HL-60/S4 (cell line): ENCODE results near the gene POM121L2.

ENCODE experiments used
- in situ Hi-C: fragments of 300-500 bp; cut with MboI; formaldehyde crosslinking; loops from 2 replicates; pipeline ENCODE4 v1.14.3; 2022; ENCODE audit warnings: low sequenced_read_pairs

Gene POM121L2

DNA sequence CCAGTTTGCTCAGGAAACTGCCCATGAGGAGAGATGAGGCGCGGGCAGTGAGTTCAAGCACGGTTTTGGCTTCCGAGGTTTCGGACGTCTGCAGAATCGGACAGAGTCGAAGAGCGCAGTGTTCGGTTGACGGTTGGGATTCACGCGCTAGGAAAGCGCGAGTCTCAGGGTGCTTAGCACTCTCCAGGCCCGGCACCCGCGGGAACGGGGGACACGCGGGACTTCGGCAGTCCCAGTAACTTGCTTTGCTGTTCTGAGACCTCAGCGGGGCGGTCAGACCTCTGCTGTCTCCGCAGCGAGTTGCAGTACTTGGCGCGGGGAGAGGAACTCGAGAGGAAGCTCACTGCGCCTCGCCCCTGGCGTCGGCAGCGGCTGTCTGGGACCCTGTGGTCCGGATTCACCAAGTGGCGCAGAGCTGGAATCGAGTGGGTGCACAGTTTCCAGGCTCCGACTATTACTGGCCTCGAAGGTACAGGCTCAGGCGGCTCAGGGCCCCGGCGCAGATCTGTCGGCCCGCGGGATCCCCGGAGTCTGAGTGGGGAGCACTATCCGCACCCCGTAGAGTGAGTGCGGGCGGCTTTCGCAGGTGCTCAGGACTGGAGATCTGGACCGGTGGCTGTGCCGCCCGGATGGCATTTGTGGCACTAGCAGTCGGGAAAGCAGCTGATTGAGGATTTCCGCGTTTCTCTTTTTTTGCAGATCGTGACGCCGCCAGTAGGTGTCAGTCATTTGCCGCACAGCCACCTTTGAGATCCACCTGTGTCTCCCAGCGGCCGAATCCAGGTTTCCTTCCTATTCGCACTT is at the start of gene POM121L2:
POM121L2 (minus strand) TSS at position 128 of the 804 bp plus-strand sequence; CDS start at position 25, 103 bp downstream.
- in situ Hi-C loops, result no loop called here

DNA sequence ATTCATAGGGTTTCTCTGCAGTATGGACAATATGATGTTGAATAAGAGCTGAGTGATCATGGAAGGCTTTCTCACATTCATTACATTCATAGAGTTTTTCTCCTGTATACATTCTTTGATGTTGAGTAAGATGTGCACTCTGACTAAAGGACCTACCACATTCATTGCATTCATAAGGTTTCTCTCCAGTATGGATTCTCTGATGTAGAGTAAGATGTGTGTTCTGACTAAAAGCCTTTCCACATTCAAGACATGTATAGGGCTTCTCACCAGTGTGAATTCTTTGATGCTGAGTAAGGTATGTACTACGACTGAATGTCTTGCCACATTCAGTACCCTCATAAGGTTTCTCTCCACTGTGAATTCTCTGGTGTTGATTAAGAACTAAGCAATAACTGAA is 47.2 kb upstream of the POM121L2 start:
- in situ Hi-C loops, result no loop called here

DNA sequence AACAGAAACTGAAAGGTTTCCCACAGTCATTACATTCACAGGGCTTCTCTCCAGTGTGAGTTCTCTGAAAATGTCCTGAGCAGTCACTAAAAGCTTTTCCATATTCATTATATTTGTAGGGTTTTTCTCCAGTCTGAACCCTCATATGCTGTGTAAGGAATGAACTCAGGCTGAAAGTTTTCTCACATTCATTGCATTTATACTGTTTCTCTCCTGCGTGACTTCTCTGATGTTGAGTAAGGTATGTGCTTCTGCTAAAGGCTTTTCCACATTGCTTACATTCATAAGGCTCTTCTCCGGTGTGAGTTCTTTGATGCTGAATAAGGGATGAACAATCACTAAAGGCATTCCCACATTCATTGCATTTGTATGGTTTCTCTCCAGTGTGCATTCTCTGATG is 46.7 kb upstream of the POM121L2 start:
- in situ Hi-C loops, result no loop called here

DNA sequence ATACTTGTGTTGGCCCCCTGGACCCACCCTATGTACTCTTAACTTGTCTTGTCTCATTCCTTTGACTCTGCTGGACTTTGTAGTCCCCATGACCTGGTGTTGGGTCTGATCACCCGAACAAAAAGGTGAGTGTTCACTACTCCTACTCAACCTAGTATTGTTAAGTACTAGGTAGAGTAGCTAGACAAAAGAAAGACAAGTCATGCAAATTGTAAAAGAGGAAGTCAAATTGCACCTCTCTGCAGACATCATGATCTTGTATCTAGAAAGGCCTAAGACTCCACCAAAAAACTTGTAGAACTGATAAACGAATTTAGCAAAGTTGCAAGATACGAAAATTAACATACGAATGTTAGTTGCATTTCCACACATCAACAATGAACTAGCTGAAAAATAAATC is 40.8 kb upstream of the POM121L2 start:
- in situ Hi-C loops, result no loop called here

DNA sequence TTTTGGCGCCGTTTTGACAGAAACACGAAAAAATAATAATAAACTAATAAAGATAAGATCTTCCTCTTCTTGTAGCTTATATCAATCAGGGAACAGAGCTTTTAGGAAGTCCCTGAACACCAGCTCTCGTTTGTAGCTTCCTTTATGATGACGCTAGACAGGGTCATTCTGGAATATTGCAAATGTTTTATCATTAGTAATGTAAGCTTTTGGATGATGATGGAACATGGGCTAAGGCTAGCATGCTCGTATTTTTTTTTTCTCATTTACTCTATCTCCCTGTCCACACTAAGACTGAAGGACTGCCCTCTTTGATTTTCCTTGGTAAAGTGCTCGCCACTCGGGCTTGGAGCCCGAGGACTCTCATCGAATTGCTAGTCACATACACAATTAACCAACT is 22.1 kb upstream of the POM121L2 start:
- in situ Hi-C loops, result no loop called here

DNA sequence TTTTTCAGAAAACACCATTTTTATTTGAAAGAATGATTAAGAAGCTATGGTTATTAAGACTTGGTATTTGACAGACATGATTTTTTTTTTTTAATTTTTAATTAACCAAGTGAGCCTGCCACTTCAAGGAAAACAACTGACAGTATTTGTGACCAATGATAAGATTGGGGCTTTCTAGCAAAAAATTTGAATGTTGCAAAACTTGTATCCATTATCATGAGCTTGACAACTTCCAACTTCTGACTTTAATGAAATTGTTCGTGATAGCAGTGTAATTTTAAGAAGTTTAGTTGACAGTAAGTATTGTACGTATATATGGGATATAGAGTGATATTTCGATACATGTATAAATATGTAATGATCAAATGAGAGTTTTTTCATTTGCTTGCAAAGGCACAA is 21.6 kb upstream of the POM121L2 start:
- in situ Hi-C loops, result no loop called here

DNA sequence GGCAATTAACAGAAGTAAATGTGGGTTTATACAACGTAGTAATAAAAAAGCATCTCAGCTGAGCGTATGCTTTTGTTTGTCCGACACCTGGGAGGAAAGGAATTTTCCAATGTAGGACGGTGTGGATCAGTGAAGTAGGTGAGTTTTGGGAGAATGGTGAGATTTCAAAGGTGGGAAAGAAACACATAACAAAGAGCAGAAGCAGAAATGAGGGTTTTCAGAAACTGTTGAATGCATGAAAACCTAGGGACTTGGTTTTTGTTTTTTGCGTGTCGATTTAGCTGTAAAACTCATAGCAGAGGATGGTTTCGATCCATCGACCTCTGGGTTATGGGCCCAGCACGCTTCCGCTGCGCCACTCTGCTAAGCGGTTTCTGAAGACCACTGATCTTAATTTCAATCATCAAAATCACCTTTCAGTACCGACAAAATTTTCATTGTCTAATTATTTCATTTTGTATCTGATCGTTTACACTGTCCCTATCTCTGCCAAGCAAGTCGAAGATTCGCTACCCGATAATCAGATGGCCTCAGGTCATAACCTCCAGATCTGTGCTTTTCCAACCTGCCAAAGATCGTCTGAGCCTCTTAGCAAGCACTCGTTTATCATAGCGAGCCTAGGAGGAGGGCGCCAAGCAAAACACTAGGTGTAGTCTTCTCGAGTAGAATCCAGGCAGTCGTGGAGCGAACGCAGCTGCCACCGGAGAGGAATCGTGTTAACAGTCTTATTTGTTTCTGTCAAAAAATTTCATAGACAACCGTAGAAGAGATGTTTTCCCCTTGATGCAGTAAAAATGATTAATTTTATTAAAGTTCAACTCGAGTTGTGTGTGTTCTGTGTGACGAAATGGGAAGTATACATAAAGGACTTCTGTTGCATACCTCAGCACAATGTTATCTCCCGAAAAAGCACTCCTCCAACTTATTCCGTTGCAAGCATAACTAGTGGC is 20.9 kb upstream of the POM121L2 start:
- in situ Hi-C loops, result no loop called here

DNA sequence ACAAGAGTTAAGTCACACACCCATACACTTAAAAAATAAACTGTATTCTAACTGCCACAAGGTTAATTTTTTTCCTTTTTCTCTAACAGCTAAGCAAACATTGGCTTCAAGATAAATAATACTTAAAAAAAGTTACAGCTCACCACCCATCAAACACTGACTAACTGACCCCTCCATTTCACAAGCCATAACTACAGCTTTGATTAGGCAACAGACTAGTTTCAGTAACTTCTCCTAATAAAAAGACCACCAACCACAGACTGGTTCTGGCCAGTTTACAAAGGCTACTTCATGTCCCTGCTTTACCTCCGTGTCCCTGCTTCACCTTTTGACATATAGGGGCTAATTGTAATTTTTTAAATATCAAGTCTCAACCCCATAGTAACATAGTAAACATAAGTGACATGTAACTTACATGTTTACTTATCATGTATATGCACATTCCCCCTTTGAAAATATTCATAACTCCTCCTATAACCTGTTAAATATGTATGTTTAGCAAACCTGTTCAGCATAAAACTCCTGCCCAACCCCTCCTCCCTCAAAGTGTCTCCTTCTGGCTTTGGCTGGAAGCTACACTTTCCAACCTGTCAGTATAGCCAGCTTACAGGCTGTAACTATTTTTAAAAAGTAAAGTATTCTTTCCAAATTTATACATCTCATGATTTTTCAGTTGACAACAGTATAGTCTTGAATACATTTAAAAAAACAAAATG is 15.1 kb upstream of the POM121L2 start:
- in situ Hi-C loops, result no loop called here

DNA sequence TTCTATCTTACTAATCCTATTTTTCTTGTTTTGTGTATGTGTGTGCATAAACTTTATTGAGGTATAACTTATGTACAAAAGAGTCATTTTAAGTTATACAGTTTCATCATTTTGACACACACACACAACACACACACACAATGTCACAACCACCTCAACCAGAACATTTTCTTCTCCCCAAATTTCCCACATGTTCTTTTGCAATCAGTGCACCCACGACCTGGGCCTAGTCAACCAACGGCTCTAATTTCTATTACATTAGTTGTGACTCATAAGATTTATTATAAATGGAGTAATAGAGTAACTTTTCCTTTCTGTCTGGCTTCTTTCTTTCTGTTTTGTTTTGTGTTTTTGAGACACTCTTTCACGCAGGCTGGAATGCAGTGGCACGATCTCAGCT is 9.8 kb upstream of the POM121L2 start:
- in situ Hi-C loops, result no loop called here

DNA sequence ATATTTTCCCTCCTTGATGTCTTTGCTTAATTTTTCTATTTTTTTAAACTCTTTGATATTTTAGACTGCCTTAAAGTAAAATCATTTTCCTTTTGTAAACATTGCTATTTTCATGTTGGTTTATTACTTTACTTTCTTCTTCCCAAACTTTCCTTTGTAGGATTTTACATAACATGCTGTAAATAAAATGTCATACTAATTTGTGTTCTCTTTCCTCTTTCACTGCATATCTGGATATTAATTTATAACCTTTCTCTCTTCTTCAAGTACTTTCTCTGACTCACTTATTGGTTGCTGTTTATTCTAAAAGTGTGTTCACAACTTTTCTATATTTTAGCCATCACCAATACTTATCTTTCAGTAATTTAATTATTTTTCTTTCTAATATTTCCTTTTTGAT is 9.3 kb upstream of the POM121L2 start:
- in situ Hi-C loops, result no loop called here

DNA sequence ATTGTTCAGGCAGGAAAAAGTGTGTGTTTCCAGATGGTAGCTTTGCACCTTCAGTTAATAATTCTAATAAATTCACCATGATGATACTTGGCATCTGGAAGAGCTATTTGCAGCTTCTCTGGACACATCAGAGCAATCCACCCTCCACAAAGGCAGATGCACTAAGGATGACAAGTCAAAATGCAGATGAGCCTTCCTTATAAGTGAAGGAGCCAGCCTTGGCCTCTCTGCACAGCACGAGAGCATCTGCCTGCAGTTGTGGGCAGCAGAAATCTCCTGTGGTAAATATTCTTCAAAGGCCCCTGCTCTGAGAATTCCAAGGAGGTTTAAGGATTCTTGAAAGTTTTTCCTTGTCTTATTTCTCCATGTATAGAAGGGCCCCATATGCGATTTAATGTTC is 6.9 kb upstream of the POM121L2 start:
- in situ Hi-C loops, result no loop called here

DNA sequence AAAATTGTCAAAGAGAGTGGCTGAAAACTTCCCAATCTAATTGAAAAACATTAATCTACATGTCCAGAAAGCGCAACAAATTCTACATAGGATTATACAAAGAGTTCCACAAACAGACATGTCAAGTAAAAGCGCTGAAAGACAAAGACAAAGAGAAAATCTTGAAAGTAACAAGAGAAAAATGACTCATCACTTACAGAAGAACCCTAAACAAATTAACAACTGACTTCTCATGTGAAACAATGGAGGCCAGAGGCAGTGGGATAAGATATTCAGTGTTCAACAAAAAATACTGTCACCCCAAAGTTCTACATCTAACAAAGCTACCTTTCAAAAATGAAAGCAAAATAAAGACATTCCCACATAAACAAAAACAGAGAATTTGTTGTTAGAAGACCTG is 2.0 kb upstream of the POM121L2 start:
- in situ Hi-C loops, result no loop called here

DNA sequence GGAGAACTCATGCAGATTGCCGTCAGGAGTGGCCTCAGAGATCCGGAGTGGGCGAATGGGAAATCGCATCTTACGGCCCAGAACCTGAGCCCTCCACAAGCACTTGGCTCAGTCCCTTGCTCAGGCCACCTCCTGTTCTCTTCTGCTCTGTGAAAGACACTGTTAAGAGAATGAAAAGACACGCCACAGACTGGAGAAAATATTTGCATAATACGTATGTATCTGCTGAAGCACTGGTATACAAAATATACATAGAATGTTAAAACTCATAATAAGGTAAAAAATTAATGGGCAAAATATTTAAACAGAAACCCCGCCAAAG is 838 bp upstream of the POM121L2 start:
- in situ Hi-C loops, result no loop called here

DNA sequence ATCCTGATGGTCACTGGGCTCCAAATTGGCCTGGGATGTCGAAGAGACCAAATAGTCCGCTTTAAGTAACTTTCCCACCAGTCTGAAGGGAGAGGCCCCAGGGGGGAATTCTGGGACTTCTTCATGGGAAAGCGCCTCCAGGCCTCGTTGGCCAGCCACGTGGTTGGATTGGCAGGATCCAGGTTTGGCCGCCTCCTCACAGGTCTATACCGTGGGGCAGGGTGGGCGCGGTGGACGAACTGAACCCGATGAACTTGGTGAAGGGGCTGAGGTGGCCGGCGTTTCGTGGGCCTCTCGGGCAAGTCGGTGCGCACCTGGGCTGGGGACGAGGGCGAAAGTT is 297 bp downstream of the POM121L2 start:
- in situ Hi-C loops, result no loop called here

DNA sequence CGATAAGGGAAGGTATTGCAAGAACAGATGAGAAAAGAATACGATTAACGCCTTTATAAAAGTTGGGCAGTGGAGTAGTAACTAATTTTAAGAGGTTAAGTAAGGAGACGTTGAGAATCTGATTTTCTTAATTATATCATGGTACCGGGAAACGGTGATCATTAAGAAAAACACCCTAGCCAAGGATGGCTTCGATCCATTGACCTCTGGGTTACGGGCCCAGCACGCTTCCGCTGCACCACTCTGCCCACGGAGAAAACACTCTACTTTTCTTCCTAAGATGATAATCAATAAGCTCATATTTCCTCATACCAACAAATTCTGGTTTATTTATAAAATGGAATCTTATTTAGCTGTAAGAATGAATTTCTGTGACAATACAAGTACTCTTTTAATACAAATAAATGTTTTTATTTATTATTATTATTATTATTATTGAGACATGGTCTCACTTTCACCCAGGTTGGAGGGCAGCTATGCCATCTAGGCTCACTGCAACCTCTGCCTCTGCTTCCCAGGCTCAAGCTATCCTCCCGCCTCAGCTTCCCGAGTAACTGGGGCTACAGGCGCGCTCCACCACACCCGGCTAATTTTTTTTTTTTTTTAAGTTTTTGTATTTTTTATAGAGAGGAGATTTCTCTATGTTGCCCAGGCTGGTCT is 8.3 kb downstream of the POM121L2 start:
- in situ Hi-C loops, result no loop called here

DNA sequence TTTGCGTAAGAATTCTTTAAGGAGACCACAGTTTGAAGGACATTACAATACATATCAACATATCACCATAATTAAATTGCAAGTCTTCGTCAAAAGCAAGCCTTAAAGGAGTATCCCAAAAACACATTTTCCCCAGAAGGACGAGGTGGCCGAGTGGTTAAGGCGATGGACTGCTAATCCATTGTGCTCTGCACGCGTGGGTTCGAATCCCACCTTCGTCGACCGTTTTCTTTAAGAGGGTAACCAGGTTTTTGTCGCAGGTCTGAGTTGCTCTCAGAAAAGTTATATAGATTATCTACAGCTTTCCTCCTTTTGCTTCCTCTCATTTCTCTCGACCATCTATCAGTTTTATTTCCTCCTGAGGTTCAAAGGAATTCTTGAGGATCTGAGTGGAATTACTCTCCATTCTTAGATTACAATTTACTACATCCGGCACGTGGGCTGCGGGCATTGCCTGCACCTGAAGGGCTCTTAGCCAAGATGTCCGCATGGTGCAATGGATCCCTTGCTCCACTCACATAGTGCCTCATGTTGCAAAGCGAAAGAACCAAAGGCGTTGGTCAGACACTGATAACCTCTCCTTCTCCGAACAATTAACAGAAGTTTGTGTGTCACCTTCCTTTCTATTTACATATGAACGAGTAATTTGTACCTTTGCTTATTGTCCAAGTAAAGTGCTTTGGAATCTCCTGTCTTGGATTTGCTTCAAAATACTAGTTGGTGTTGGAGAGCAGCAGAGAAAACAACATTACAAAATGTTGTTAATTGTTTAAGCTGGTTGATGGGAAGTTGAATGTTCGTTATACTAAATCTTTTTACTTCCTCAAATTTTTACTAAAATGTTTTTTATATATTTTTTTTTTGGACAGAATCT is 14.0 kb downstream of the POM121L2 start:
- in situ Hi-C loops, result no loop called here

DNA sequence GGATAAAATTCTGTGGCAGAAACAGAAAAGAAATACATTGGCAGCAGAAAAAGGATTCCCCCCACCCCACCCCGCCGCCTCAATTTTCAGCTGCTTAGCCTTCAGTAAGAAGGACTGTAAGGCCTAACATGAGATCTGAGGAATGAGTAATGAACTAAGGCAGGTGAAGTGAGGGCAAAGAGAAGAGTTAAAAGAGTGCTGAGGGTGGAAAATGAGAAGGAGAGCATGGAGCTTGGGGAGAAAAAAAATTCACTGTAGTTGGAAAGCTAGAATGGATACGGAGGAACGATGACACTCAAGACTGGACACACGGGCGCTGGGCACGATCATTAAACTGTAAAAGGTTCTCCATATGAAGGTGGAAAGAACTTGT is 14.6 kb downstream of the POM121L2 start:
- in situ Hi-C loops, result no loop called here

DNA sequence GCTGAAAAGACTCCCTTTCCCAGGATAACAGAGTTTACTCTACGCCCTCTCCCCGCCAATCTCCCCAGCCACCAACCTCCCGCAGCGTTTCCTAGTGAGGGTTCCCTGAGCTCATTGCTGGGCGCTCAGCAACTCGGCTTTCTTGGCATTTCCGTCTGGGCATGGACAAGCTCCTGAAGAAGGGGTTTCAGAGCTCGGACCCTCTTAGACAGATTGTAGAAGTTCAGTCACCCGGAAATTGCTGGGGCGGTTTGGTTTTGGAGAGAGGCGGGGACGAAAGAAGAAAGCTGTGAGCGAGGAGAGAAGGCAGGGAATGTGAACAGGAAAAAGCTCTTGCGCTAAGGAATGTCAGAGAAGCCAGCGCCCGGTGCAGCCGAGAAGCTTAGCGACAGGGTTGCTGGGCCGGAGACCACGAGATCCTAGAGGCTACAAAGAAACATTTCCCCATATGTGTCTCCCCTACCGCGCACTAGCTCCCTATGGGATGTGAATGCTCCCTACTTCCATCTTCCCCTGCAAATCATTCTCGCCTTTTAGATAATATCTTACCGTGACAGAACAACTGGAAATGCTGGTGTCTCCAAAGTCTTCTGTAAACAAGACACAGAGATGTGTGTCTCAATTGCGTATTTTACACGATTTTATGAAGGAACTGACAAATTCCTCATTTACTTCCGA is 15.8 kb downstream of the POM121L2 start:
- in situ Hi-C loops, result no loop called here

DNA sequence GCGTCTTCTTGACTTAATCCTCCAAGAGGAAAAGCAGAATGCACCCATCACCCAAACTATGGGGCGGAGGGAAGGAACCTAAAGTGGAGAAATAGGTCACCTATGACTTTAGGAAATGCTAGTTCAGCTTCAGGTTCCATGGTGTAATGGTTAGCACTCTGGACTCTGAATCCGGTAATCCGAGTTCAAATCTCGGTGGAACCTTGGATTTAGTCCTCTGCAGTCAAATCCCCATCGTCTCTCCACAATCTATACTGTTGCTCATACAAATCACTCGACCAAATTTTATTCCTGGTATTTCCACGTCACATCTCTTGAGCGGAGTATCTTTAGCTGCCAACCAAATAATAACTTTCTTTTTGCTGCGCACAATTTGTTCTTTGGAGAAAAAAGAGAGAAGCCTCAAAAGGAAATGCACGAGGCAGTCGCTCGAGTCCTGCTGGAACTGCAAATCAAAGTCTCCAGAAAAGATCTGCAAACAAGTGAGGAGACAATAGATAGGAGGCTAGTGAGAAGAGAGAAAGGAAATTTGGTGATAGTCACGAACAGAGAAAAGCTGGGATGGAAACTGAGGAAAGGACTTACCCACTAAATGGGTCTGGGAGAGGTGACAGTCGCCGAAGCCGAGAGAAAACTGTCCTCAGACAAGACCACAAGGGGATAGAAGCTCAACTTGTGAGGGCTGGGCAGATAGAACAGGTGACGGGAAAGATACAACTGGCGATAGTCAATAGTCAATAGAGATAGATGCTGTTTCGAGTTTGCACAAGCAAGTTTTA is 16.6 kb downstream of the POM121L2 start:
- in situ Hi-C loops, result no loop called here
